Measurements from ENCODE around the gene GNA15. TPM values are rescaled to one million over a fixed set of nuclear protein-coding genes. Genes with fewer than 3 reads are reported as not detected.

Gene GNA15
- total RNA-seq, 1 experiment from 2014 or later: 6.2 TPM

DNA sequence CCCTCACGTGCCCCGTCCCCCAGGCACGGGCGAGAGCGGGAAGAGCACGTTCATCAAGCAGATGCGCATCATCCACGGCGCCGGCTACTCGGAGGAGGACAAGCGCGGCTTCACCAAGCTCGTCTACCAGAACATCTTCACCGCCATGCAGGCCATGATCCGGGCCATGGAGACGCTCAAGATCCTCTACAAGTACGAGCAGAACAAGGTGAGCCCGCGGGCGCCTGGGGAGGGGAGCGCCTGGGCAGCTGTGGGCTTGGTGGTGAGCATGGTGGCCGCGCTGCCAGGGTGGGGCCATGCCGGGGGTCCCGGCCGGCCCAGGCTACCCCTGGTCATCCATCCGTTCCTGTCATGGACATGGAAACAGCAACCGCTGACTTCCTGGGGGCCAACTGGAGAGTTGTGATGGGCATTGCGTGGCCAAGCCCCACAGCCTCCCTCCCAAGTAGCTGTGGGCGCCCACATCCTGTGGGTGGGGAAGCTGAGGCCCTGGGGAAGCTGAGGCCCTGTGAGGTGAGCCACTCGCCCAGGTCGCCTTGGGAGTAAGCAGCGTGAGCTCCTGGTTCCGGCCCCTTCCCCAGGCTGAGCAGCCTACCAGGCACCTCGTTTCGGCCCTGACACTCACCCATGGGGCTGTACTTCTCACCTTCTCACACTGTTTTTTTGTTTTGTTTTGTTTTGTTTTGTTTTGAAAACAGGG lies 25.6 kb upstream of the GNA15 start:
- Histone ChIP-seq H3K4me3 (ENCODE audit: low read depth in 2 of 2, low read length in 2 of 2) (no peak overlapping the region), H3K36me3 (ENCODE audit: control insufficient read depth, insufficient read depth, low read length) (no peaks in the 10 kb centered on the region), H3K27ac (ENCODE audit: low read length) (no peak overlapping the region), H3K4me1 (ENCODE audit: control insufficient read depth, insufficient read depth, low read length) (peaks cover 9% of the 10 kb centered on the region), H3K9me3 (ENCODE audit: control insufficient read depth, insufficient read depth, low read depth, low read length) (no peaks in the 10 kb centered on the region), H3K27me3 (ENCODE audit: control insufficient read depth, insufficient read depth, low read length) (no peaks in the 10 kb centered on the region)
- ChIA-PET POLR2A (no interaction called here), CTCF (no interaction called here)
- TF ChIP-seq POLR2AphosphoS5 (IDR thresholded peaks at IDR 0.05; ENCODE audit: low read depth, low read length) (no peak), SIN3A (IDR thresholded peaks at IDR 0.05; ENCODE audit: borderline replicate concordance, insufficient read depth, low read depth, low read length) (no peak)
- no TSS peak for BruUV-seq (replicated peaks)
- no peak for DNase-seq (ENCODE audit: low read depth, low spot score)
- ATAC-seq: no peak
- intact Hi-C loops (cut with micrococcal nuclease; ENCODE audit: unreplicated experiment) (no loop called here), in situ Hi-C loops (cut with HindIII; ENCODE audit: low pct_unique_long_range_greater_than_20kb, low sequenced_read_pairs) (no loop called here)

DNA sequence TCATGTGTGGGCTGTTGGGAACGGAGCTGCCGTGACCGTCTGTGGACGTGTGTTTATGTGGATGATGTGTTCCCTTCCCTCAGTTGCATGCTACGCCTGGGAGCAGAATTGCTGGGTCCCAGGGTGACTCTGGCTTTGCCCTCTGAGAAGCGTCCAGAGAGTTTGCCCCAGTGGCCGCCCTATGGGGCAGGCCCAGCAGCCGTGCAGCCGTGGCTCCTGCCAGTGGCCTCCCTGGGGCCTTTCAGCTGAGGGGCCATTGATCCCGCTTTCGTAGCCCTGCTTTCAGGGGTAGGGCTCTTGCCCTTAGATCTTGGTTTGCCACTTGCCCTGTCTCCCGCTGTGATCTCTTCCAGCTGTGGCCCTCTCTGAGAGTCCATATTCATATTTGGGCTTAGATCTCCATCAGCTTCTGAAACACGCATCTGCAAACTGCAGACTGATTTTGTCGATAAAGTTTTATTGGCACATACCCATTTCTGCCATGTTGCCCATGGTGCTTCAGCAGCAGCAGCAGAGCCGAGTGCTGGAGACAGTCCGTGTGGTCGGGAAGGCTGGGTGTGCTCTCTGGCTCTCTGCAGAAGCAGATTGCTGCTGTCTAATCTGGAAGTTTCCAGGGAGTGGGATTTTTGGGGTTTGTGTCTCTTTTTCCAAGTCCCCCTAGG lies 24.1 kb upstream of the GNA15 start:
- POLR2A ChIA-PET: no interaction called here
- Histone ChIP-seq H3K36me3 (ENCODE audit: control insufficient read depth, insufficient read depth, low read length) (no peaks in the 10 kb centered on the region), H3K27me3 (ENCODE audit: control insufficient read depth, insufficient read depth, low read length) (no peaks in the 10 kb centered on the region), H3K4me3 (ENCODE audit: low read depth in 2 of 2, low read length in 2 of 2) (no peak overlapping the region), H3K27ac (ENCODE audit: low read length) (no peak overlapping the region), H3K4me1 (ENCODE audit: control insufficient read depth, insufficient read depth, low read length) (peaks cover 8% of the 10 kb centered on the region), H3K9me3 (ENCODE audit: control insufficient read depth, insufficient read depth, low read depth, low read length) (no peaks in the 10 kb centered on the region)
- TF ChIP-seq CTCF (IDR thresholded peaks at IDR 0.05) (no peak), REST (IDR thresholded peaks at IDR 0.05; ENCODE audit: insufficient read depth in 1 of 2, low read depth in 2 of 2, low read length in 1 of 2) (no peak), TCF7L2 (IDR thresholded peaks at IDR 0.05; ENCODE audit: low read depth, low read length) (no peak), SIN3A (IDR thresholded peaks at IDR 0.05; ENCODE audit: borderline replicate concordance, insufficient read depth, low read depth, low read length) (no peak), POLR2AphosphoS5 (IDR thresholded peaks at IDR 0.05; ENCODE audit: low read depth, low read length) (no peak)
- CTCF ChIA-PET: no interaction called here
- ATAC-seq: no peak
- intact Hi-C loops (cut with micrococcal nuclease; ENCODE audit: unreplicated experiment): no loop called here
- no TSS peak for BruUV-seq (replicated peaks)
- no peak for DNase-seq (ENCODE audit: low read depth, low spot score)
- in situ Hi-C loops (cut with HindIII; ENCODE audit: low pct_unique_long_range_greater_than_20kb, low sequenced_read_pairs): no loop called here
